Measurements from ENCODE around the gene KLK10. TPM values are rescaled to one million over a fixed set of nuclear protein-coding genes. Genes with fewer than 3 reads are reported as not detected.

KLK10 gene
- total and polyA plus RNA-seq, 11 donors = 0.12 to 4.0 (median 0.35) TPM; not detected in 5

DNA sequence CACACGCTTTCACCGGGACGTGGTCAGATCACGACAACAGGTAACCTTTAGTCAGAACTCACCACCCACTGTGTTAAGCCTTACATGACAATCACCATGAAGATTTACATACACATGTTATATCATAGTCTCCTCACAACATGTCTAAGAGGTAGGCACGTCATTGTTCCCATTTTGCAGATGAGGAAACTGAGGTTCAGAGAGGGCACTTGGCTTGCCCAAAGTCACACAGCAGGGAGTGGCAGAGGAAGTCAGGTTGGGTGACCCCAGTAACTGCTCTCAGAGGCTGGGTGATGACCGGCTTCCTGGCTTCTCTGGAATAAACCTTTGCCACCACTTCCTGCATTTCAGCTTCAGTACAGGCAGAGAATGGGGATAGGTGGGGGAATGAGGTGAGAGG is 5.3 kb downstream of the KLK10 start:
- H3K9me3 ChIP-seq = no peaks in the 10 kb centered on the region
- no peaks in the 10 kb centered on the region for H3K36me3 ChIP-seq
- intact Hi-C loops (cut with DNase I) = loop anchor here in 3 of 10 donors (10.0 kb wide), 2 partner anchors 79 to 151 kb away; no protein-coding TSS in a partner anchor
- peaks cover 33 to 94% (median 55%) of the 10 kb centered on the region in 9 donors for H3K27me3 ChIP-seq
- H3K4me3 ChIP-seq = no peak overlapping the region
- ATAC-seq (no peak), DNase-seq (no peak)
- no peak for TF ChIP-seq POLR2A (IDR thresholded peaks at IDR 0.05)
- TF ChIP-seq, protein P1, sequence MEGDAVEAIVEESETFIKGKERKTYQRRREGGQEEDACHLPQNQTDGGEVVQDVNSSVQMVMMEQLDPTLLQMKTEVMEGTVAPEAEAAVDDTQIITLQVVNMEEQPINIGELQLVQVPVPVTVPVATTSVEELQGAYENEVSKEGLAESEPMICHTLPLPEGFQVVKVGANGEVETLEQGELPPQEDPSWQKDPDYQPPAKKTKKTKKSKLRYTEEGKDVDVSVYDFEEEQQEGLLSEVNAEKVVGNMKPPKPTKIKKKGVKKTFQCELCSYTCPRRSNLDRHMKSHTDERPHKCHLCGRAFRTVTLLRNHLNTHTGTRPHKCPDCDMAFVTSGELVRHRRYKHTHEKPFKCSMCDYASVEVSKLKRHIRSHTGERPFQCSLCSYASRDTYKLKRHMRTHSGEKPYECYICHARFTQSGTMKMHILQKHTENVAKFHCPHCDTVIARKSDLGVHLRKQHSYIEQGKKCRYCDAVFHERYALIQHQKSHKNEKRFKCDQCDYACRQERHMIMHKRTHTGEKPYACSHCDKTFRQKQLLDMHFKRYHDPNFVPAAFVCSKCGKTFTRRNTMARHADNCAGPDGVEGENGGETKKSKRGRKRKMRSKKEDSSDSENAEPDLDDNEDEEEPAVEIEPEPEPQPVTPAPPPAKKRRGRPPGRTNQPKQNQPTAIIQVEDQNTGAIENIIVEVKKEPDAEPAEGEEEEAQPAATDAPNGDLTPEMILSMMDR (IDR thresholded peaks at IDR 0.05) = no peak
- WGBS, 4 donors = 80 to 88% (median 87%) methylated on average over 6 of the region's 6 CpGs
- peaks cover 0 to 24% (median 13%) of the 10 kb centered on the region in 12 donors for H3K4me1 ChIP-seq
- no peak overlapping the region for H3K27ac ChIP-seq

DNA sequence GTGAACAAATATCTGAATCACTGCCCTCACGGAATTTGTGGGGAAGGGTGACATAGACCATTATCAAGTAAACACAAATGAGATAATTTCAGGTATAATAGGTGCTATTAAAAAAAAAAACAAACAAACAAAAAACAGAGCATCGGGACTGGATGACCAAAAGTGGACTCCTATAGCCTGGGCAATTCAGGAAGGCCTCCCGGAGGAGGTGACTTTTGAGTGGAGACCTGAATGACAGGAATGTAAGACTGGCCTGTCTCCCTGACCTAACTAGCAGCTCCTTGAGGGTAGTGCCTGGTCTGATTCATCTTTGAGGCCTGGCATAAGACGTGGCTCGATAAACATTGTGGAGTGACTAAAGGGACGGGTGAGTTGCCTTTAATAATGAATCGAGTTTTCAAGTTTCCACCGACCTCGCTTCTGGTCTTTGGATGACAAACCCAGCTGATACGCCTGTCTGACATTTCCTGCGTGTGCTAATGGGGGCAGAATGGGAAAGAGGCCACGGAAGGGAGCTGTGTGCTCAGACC is 6.8 kb downstream of the KLK10 start:
- no peak overlapping the region for H3K4me3 ChIP-seq
- no peak overlapping the region for H3K27ac ChIP-seq
- intact Hi-C loops (cut with DNase I) = loop anchor here in 3 of 10 donors (10.0 kb wide), 2 partner anchors 78 to 152 kb away; no protein-coding TSS in a partner anchor
- no peaks in the 10 kb centered on the region for H3K36me3 ChIP-seq
- peaks cover 0 to 11% (median 5%) of the 10 kb centered on the region in 12 donors for H3K4me1 ChIP-seq
- DNase-seq (no peak), ATAC-seq (no peak)
- no peak for TF ChIP-seq POLR2A (IDR thresholded peaks at IDR 0.05)
- TF ChIP-seq, protein P1 (IDR thresholded peaks at IDR 0.05) = no peak
- peaks cover 23 to 84% (median 41%) of the 10 kb centered on the region in 9 donors for H3K27me3 ChIP-seq
- no peaks in the 10 kb centered on the region for H3K9me3 ChIP-seq
- WGBS, 4 donors = 54 to 67% (median 61%) methylated on average over 12 of the region's 12 CpGs

DNA sequence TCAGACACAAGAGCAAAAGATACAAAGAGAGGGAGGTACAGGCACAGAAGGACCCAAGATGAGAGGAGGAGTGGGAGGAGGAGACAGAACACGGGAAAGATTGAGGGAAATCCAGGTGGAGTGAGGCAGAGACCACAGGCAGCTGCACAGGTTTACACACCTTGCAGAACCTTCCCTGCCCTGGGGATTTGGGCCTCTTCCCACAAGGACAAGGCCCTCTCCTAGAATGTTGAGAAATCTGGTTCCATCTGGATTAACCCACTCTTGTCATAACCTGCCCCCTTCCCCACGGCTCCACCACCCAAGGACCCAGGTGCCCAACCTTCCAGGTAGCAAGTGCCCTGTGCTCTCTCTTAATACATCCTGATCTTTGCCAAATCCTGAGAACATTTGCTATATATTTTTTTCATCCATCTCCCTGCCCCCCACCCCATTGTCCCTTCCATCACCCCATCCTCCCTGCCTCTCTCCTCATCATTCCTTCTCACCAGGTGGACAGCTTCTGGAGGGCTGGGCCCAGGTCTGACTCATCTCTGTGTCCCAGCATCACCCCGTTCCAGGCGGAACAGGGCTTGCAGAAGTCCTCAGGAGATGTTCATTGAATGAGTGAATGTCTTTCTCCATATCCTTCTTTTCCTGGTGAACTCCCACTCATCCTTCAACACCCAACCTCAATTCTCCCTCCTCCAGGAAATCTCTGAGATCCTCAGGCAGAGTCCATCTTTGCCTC is 9.3 kb downstream of the KLK10 start:
- intact Hi-C loops (cut with DNase I) = loop anchor here in 3 of 10 donors (10.0 kb wide), 2 partner anchors 75 to 155 kb away; no protein-coding TSS in a partner anchor
- DNase-seq (no peak), ATAC-seq (no peak)
- H3K36me3 ChIP-seq = no peaks in the 10 kb centered on the region
- no peak for TF ChIP-seq POLR2A (IDR thresholded peaks at IDR 0.05)
- TF ChIP-seq, protein P1 (IDR thresholded peaks at IDR 0.05) = no peak
- no peaks in the 10 kb centered on the region for H3K9me3 ChIP-seq
- peaks cover 2 to 73% (median 18%) of the 10 kb centered on the region in 9 donors for H3K27me3 ChIP-seq
- no peak overlapping the region for H3K27ac ChIP-seq
- H3K4me1 ChIP-seq = no peaks in the 10 kb centered on the region
- 68 to 84% (median 70%) methylated on average over 4 of the region's 4 CpGs for WGBS, 4 donors
- H3K4me3 ChIP-seq = no peak overlapping the region

All from heart left ventricle (tissue), 16 donors.